Colon (tissue), 2 donors: ENCODE data around the gene INHBE.
"Not testable (repeated sequence)": the region's sequence is repeated elsewhere in the genome, so short reads cannot be mapped to it uniquely, and the experiment has no call there.

Source experiments
- FAIRE-seq: peaks from 2 replicates; lab custom pipeline; 2012; peaks lifted over from hg19 to GRCh38; lab: Jason Lieb, UNC
- donor health status: control.
- donor health status: control.

The INHBE gene, protein sequence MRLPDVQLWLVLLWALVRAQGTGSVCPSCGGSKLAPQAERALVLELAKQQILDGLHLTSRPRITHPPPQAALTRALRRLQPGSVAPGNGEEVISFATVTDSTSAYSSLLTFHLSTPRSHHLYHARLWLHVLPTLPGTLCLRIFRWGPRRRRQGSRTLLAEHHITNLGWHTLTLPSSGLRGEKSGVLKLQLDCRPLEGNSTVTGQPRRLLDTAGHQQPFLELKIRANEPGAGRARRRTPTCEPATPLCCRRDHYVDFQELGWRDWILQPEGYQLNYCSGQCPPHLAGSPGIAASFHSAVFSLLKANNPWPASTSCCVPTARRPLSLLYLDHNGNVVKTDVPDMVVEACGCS

DNA sequence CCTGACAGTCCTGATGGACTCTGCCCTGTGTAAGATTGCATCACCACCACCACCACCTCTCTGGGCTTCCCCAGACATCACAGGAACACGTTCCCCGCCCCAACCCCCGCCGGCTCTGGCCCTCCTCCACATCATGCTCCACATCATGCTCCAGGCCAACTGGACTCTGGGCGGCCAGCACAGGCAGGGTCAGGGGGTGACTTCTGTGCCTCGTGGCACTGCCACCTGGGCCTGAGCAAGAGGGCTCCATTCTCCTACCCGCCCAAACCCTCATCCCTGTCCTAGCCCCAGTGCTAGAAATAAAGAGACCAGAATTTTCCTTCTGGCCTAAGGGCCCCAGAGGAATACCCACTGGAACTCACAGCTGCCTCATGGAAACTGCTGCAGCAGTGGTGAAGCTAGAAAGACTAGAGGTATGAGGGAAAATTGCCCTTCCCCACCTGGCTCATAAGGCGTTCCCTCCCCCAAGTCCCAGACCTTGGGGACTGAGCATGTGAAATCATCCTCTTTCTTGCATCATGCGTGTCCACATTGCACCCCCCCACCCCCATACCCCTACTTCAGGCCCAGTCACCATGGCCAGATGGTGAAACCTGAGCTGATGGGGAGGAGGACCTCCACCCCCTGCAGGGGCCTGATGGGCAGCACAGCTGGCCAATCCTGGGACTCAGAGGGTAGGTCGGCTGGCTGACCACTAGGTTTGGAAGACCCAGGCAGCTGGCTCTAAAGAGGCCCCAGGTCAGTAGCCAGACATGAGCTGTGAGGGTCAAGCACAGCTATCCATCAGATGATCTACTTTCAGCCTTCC is at the start of gene INHBE:
TSS of gene INHBE (plus strand) at position 742 of the 808 bp plus-strand sequence. CDS start 230 bp downstream, outside the sequence.
- FAIRE-seq: no peak

DNA sequence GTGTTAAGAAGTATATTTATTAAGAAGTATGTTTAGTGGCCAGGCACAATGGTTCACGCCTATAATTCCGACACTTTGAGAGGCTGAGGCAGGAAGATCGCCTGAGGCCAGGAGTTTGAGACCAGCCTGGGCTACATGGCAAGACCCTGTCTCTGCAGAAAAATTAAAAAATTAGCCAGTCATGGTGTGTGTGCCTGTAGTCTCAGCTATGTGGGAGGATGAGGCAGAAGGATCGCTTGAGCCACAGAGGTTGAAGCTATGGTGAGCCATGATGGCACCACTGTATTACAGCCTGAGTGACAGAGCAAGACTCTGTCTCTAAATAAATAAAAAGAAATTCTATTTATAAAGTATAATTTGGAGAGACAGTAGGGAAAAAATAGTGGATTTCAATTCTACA is 44.6 kb upstream of the INHBE start:
- no peak for FAIRE-seq

GRCh38 chr12:57414160-57414559 is 40.9 kb upstream of the INHBE start:
- not testable (repeated sequence) for FAIRE-seq

- FAIRE-seq: no peak
Observed at GRCh38 chr12:57415088-57415487, 40.0 kb upstream of the INHBE start.

DNA sequence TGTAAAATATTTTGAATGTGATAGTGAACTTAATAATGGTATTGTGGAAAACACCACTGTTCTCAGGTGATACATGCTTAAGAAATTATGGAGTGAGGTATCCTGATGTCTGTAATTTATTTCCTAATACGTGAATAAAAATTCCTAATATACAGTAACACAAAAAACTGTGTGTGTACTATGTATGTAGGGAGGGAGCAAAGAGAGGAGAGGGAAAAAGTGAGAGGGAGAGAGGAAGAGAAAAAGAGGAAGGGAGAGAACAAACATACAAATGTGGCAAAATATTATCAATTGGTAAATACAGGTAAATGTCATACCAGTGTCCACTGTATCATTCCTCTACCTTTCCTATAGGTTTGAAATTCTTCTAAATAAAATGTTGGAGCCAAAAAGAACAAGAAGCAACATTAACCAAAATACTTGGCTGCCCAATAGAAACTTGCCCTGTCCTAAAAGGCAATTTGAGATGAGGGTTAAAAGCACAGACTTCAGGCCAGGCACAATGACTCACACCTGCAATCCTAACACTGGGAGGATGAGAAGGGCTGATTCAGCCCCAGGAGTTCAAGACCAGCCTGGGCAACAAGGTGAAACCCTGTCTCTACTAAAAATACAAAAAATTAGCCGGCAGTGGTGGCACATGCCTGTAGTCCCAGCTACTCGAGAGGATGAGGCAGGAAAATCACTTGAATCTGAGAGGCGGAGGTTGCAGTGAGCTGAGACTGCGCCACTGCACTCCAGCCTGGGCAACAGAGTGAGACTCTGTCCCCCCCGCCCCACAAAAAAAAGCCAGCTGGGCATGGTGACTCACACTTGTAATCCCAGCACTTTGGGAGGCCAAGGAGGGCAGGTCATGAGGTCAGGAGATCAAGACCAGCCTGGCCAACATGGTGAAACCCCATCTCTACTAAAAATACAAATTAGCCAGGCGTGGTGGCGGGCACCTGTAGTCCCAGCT is 38.8 kb upstream of the INHBE start:
- FAIRE-seq: no peak

- no peak for FAIRE-seq
Observed at GRCh38 chr12:57418255-57418654, 36.9 kb upstream of the INHBE start.

GRCh38 chr12:57419495-57419894 is 35.6 kb upstream of the INHBE start:
- FAIRE-seq: no peak

DNA sequence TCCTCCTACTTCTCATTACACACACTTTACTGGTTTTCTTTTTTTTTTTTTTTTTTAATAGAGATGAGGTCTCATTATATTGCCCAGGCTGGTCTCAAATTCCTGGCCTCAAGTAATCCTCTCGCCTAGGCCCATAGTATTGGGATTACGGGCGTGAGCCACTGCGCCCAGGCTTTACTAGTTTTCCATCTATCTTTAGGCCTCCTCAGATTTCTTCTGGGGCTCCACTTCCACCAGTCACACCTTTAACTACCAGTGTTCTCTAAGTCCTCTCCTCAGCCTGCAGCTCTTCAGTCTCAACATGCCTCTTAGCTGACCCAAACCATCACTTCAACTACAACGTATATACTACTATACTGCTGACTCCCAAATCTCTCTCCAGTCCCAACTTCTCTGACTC is 34.6 kb upstream of the INHBE start:
- FAIRE-seq: no peak

DNA sequence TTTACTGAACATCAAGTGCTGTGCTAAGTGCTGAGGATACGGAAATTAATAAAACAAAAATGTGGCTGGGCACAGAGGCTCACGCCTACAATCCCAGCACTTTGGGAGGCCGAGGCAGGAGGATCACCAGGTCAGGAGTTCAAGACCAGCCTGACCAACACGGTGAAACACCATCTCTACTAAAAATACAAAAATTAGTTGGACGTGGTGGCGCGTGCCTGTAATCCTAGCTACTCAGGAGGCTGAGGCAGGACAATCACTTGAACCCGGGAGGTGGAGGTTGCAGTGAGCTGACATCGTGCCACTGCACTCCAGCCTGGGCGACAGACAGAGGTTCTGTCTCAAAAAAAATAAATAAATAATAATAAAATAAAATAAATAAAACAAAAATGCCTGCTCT is 28.2 kb upstream of the INHBE start:
- not testable (repeated sequence) for FAIRE-seq

DNA sequence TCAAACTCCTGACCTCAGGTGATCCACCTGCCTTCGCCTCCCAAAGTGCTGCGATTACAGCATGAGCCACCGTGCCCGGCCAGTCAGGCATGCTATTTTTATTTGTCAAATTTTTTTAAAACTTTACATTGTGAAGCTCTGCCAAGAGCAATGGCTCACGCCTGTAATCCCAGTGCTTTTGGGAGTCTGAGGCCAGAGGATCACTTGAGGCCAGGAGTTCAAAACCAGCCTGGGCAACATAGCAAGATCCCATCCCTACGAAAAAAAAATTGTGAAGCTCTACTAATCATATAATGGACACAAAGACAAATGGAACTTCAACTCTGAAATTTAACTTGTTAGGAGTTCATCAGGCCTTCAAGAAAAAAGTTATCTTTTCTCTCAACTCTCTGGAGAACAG is 26.1 kb upstream of the INHBE start:
- no peak for FAIRE-seq

- FAIRE-seq: no peak
Observed at GRCh38 chr12:57429473-57430111, 25.5 kb upstream of the INHBE start.

GRCh38 chr12:57430112-57430930 is 24.8 kb upstream of the INHBE start:
- FAIRE-seq: no peak

GRCh38 chr12:57430931-57431566 is 24.1 kb upstream of the INHBE start, which contains the start of gene R3HDM2:
Gene R3HDM2 (minus strand): TSS chr12:57431043. CDS start chr12:57310428, 120,615 bp downstream.
- FAIRE-seq: no peak

GRCh38 chr12:57431654-57432188 is 23.4 kb upstream of the INHBE start:
- FAIRE-seq: no peak

DNA sequence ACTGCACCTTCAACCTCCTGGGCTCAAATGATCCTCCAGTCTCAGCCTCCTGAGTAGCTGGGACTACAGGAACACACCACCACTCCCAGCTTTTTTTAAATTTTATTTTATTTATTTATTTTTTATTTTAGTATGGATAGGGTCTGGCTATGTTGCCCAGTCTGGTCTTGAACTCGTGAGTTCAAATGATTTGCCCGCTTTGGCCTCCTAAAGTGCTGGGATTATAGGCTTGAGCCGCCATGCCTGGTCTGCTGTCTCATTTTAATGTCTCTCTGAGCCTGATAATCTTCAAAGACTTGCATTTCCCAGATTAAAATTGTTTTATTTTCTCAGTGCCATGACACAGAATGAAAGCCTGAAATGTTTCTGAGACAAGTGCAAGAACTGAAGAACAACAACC is 21.7 kb upstream of the INHBE start:
- FAIRE-seq: no peak

GRCh38 chr12:57434517-57435223 is 20.4 kb upstream of the INHBE start, which contains the start of gene INHBC:
Gene INHBC (plus strand): TSS chr12:57434784. CDS start chr12:57434887, 103 bp downstream.
- no peak for FAIRE-seq

DNA sequence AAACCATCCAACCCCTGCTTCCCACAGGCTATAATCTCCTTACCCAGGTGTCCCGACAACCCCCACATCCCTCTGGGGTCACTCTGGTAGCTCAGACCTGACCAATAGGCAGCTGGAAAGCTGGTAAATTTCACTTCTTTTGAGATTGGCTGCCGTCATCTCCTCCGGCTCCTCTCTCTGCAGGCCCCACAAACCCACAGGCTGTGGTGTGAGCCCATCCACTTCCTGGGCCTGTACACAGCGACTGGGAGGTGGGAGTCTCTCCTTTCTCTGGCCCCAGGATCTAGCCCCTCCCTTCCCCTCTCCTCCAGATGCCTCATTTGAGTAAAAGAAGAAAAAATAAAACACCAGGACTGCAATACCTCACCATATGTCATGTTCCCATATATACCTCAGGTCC is 19.8 kb upstream of the INHBE start:
- FAIRE-seq: no peak

- no peak for FAIRE-seq
Observed at GRCh38 chr12:57438400-57438799, 16.7 kb upstream of the INHBE start.

- no peak for FAIRE-seq
Observed at GRCh38 chr12:57439762-57440266, 15.3 kb upstream of the INHBE start.
